GM15510 (cell line): ENCODE data around the gene TIMM10B.
A peak's percentile ranks its signal among the peaks of the same experiment; 100 is the strongest.

Source experiments
- POLR2A ChIP-seq: IDR thresholded peaks from 3 replicates; pipeline ENCODE4 v1.6.1; 2011; ENCODE audit warnings: borderline replicate concordance; ENCODE audit not compliant: insufficient read length; ENCODE audit errors: extremely low read depth

TIMM10B gene

GRCh38 chr11:6457581-6458320, 23.6 kb upstream of the TIMM10B start:
- TF ChIP-seq POLR2A: no peak

DNA sequence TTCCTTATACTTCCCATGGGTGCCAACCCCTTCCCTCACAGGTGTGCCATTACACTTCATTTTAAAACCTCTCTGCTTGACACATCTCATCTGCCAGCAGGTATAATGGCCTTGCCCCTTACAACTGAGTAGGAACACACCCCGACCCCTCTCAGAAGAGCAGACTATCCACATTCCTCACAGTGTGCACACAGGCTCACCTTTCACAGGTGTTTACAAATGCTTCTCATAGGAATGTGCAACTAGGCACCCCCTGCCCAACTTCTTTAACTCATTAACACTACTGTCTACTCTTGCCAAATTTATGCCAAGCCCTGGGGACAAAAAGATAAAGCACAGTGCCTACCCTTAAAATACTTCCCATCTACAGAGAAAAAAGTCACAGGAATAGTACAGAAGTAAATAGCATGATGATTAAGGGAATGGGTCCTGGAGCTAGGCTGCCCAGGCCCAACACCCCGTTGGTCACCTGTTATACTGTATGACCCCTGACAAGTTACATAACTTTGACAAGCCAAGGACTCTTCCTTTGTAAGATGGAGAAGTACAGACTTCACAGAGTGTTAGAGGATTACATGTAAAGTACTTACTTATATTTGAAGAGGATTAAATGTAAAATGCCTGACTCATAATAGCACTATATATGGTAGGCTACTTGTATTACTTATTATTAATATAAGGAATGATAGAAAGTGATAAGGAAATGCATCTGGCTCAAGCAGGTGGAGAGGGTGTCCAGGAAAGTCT, 22.8 kb upstream of the TIMM10B start:
- TF ChIP-seq POLR2A: no peak

DNA sequence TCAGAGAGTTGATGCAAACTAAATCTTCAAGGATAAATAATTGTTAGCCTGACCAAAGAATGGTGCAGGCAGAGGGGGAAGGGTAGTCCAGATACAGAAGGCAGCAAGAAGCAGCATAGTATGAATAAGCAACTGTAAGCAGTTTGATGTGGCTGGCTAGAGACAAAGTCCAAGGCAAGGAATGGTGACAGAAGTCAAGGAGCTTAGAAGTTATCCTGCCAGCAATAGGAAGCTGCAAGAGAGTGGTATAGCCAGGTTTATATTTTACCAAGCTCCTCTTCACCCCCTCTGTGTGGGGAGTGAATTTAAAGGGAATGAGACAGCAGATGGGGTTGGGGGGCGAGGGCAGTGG, 22.2 kb upstream of the TIMM10B start:
- TF ChIP-seq POLR2A: no peak

DNA sequence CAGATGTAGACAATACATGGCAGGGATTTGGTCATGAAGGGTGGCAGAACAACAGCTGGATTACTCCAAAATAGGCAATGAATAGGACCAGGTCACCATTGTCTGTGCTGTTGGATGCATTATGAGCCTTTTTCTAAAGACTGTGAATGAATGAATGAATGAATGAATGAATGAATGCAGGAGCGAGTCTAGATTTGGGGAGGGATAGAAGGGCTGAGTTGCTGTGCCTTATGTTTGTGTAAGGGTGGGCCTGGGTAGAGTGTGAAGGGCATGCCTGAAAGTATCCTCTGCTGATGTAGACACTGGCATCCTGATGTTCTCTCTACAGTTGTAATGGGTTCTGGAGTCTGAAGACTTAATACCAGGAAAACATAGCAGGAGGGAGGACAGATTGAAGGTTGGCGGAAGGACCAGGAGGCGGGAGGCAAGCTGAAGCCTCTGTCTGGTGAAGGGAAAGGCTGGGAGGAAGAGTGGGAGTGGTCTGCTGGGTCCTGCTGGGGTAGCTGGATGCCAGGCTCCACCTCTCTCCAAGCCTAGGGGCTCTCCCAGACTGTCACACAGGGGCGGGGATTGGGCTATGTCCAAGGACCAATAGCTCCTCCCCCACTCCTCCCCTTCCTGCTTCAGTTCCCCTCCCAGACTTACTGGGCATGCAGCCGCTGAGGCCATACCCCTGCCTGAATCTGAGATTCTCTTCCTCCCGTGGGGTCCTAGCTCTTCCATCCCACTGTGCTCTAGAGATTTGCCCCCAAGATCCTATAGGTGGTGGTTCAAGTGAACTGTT, 12.4 kb upstream of the TIMM10B start:
- TF ChIP-seq POLR2A: peak; percentile 34

GRCh38 chr11:6469599-6469998, 11.7 kb upstream of the TIMM10B start:
- TF ChIP-seq POLR2A: no peak

DNA sequence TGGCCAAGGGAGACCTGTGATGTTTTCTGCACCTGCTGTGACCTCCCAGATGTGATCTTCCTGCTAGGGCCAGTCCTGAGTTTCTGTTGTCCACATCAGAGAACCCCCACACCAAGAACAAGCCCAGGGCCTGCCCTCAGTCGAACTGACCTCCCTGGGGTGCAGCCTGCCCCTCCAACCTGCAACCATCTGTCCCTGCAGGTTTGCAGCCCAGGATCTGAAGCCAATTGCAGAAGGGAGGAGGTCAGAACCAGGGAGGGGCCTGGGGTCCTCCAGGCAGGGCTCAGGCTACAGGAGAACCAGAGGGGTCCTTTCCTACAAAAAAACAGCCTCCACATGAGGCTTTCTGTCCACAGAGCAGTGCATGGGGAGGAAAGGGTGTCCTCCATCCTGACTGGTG, 8.4 kb upstream of the TIMM10B start:
- TF ChIP-seq POLR2A: no peak

GRCh38 chr11:6473451-6474412, 7.6 kb upstream of the TIMM10B start, which contains the start of gene TRIM3:
TSS of gene TRIM3 (minus strand) at chr11:6473941. CDS start at chr11:6465695, 8,246 bp downstream.
- TF ChIP-seq POLR2A: peak; percentile 52

DNA sequence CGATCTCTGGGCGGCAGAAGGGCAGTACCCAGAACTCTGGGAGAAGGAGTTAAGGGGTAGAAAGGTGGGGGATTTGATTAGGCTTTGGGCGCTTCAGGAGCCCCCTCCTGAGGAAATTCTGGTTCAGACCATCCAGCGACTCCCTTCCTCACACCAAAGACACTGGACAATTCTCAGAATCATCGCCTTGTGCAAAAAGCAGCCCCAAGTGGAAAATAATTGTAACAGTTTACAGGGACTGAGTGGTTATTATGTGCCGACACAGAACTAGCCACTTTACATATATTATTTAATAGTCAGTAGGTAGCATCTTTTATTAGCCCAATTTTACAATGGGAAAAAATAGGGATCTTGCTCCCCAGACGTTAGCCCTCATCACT, 6.9 kb upstream of the TIMM10B start:
- TF ChIP-seq POLR2A: no peak

DNA sequence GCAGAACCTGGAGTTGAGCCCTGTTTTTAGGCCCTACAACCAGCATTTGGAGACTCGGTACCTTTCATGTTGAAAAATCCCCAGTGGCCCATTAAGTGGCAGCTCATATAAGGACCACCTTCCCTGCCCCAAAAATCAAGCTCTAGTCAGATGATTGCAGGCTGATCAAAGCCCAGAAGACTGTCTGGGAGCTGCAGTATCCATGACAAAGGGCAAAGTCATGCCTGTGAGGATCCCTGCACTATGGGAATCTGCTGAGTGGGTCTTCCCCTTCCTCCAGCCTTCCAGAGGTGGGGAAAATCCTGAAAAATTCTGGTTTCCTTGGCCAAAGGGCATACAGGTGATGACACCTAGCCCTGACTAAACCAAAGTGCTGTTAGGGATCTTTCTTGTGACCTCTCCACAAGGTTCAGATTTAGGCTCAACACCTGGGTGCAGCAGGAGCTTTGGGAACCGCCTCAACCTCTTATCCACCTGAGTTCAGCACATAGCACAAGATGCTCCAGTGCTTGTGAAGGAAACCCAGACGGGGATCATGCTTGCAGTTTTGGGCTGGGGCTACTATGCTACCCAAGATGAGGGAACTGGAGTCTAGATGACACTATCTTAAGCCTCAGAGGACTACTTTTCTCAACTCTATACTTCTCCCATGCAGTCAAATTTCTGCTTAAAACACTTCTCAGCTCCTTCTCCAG, 6.3 kb upstream of the TIMM10B start:
- no peak for TF ChIP-seq POLR2A

DNA sequence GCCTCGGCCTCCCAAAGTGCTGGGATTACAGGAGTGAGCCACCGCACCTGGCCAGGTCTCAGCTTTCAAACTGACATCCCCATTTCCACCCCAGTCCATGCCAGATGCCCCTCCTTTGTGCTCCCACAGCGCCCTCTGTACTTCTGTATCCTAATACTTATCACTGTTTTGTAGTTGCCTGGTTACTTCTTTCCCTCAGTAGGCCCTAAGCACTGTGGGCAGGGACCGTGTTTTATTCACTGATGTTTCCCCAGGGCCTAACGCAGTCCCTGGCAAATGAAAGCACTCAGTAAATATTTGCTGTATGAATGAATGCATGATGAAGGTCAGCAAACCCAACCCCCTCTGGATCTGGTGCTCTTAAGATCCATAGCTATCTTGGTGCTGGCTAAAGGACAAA, 5.4 kb upstream of the TIMM10B start:
- TF ChIP-seq POLR2A: no peak

- TF ChIP-seq POLR2A: no peak
Measured at GRCh38 chr11:6476571-6476970, 4.7 kb upstream of the TIMM10B start.

DNA sequence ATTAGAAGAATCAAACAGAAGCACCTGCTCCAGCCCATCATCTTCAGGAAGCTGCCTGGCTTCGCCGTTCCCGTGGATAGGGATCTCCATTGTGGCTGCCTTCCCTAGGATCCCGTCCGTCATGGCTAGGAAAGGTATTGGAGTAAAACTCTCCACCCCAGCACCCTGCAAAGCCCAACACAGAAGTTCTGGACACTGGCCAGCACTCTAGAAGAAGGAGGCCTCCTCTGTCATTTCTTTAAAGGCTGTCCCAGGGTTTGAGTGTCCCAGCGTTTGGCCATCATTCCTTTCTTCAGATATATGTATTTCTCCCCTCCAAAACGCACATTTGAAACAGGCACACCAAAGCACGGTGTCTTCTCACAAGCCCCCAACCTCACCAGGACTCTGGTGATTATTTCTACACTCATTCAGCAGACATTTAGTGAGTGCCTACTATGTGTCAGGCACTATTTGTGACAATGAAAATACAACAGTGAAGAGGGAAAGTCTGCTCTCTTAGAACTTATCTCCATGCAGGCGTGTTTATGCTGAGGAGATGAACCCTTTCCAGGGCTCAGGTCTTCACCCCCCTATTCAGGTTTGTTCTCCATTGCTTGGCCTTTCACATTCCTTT, 894 bp upstream of the TIMM10B start:
- no peak for TF ChIP-seq POLR2A

DNA sequence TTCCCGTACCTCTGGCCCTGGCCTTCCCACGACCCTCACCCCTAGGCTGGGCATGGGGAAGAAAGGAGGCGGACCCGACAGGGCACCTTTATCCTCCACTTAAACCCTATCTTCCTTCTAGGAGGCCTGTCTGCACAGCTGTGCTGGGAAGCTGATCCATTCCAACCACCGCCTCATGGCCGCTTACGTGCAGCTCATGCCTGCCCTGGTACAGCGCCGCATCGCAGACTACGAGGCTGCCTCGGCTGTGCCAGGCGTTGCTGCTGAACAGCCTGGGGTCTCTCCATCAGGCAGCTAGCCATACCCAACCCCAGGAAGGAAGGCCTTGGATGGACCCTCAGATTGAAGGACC, 599 bp downstream of the TIMM10B start:
- no peak for TF ChIP-seq POLR2A
